ENCODE data around the gene GMDS.

GMDS gene

DNA sequence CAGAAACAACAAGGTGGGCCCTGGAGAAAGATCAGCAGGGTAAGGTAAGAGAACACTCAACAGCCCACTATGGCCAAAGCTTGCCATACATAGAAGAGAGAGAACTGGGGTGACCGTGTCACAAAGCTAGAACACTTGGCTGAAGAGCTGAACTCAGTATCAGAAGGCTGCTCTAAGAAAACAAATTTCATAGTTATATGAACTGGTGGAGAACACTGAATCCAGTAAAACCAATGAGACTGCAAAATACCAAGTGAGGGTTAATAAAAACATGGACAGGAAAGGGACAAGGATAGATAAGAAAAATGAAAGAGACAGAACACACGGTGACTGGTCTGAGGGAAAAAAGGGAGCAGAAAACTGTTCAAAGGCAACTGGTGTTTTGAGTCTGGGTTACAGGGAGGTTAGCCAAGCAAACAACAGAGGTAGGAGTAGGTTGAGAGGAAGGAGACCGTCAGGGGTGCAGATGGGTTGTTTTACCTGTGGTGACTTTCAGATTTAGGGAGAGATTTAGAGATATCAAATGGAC lies 56.5 kb downstream of the GMDS start:
- Histone ChIP-seq H3K27me3 (ENCODE audit: insufficient read depth, low read depth) (no peaks in the 10 kb centered on the region), H3K27ac (no peak overlapping the region), H2AFZ (ENCODE audit: low read depth) (no peak overlapping the region), H3K79me2 (ENCODE audit: insufficient read depth, low read depth) (no peaks in the 10 kb centered on the region), H4K20me1 (ENCODE audit: insufficient read depth) (no peaks in the 10 kb centered on the region), H3K4me1 (ENCODE audit: low read depth, poor library complexity, severe bottlenecking) (no peaks in the 10 kb centered on the region), H3K36me3 (ENCODE audit: insufficient read depth) (no peaks in the 10 kb centered on the region), H3K4me2 (no peak overlapping the region), H3K4me3 (IDR thresholded peaks at IDR 0.05; ENCODE audit: insufficient read depth, low read depth, low read length) (no peak overlapping the region), H3K9ac (no peak overlapping the region)
- TF ChIP-seq, protein P1, sequence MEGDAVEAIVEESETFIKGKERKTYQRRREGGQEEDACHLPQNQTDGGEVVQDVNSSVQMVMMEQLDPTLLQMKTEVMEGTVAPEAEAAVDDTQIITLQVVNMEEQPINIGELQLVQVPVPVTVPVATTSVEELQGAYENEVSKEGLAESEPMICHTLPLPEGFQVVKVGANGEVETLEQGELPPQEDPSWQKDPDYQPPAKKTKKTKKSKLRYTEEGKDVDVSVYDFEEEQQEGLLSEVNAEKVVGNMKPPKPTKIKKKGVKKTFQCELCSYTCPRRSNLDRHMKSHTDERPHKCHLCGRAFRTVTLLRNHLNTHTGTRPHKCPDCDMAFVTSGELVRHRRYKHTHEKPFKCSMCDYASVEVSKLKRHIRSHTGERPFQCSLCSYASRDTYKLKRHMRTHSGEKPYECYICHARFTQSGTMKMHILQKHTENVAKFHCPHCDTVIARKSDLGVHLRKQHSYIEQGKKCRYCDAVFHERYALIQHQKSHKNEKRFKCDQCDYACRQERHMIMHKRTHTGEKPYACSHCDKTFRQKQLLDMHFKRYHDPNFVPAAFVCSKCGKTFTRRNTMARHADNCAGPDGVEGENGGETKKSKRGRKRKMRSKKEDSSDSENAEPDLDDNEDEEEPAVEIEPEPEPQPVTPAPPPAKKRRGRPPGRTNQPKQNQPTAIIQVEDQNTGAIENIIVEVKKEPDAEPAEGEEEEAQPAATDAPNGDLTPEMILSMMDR (conservative IDR thresholded peaks at IDR 0.05; ENCODE audit: low read depth, low read length), result no peak

- Histone ChIP-seq H3K9ac (no peak overlapping the region), H3K4me1 (ENCODE audit: low read depth, poor library complexity, severe bottlenecking) (no peaks in the 10 kb centered on the region), H4K20me1 (ENCODE audit: insufficient read depth) (no peaks in the 10 kb centered on the region), H3K4me2 (no peak overlapping the region), H3K27me3 (ENCODE audit: insufficient read depth, low read depth) (no peaks in the 10 kb centered on the region), H2AFZ (ENCODE audit: low read depth) (no peak overlapping the region), H3K27ac (no peak overlapping the region), H3K4me3 (IDR thresholded peaks at IDR 0.05; ENCODE audit: insufficient read depth, low read depth, low read length) (no peak overlapping the region), H3K36me3 (ENCODE audit: insufficient read depth) (no peaks in the 10 kb centered on the region), H3K79me2 (ENCODE audit: insufficient read depth, low read depth) (no peaks in the 10 kb centered on the region)
- TF ChIP-seq, protein P1 (conservative IDR thresholded peaks at IDR 0.05; ENCODE audit: low read depth, low read length), result no peak
Measured at GRCh38 chr6:2188397-2188796, 57.0 kb downstream of the GMDS start.

DNA sequence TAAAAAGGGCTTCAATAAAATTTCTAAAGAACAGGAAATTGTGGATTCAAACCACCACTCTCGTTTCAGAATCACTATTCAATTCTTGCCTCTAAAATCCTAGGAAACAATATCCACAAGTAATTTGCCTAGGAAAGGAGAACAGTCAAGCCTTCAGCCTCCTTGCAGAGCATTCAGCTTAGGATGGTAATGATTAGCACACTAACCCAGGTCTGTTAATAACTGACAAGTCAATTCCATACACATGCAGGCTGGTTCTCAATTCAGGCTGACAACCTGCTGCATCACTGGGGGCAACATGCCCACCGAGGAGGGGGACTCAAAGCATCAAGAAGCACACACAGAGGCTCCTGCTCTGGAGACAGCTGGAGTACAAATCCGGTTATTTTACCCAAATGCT lies 57.6 kb downstream of the GMDS start:
- Histone ChIP-seq H3K4me2 (no peak overlapping the region), H3K4me1 (ENCODE audit: low read depth, poor library complexity, severe bottlenecking) (no peaks in the 10 kb centered on the region), H2AFZ (ENCODE audit: low read depth) (no peak overlapping the region), H4K20me1 (ENCODE audit: insufficient read depth) (no peaks in the 10 kb centered on the region), H3K4me3 (IDR thresholded peaks at IDR 0.05; ENCODE audit: insufficient read depth, low read depth, low read length) (no peak overlapping the region), H3K79me2 (ENCODE audit: insufficient read depth, low read depth) (no peaks in the 10 kb centered on the region), H3K9ac (no peak overlapping the region), H3K27ac (no peak overlapping the region), H3K36me3 (ENCODE audit: insufficient read depth) (no peaks in the 10 kb centered on the region), H3K27me3 (ENCODE audit: insufficient read depth, low read depth) (no peaks in the 10 kb centered on the region)
- TF ChIP-seq, protein P1 (conservative IDR thresholded peaks at IDR 0.05; ENCODE audit: low read depth, low read length), result no peak

DNA sequence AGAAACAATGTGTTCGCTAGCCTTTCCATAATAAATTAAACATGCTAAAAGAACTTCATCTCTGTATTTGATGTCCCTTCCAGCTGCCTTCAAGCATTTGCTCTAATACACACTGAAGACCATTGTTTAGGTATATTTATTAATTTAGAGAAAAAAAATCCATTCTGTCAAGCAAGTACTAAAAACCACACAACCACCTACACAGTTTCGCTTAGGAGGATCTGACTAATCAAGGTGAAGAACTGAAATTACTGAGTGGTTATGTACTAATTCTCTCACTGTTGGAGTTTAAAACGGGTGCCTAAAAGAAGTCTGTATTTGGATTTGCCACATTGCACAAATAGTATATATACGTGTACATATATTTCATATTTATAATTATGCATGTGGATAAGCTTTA lies 58.9 kb downstream of the GMDS start:
- TF ChIP-seq, protein P1 (conservative IDR thresholded peaks at IDR 0.05; ENCODE audit: low read depth, low read length), result no peak
- no peak overlapping the region for H3K4me2 ChIP-seq
- no peaks in the 10 kb centered on the region for H3K79me2 ChIP-seq (ENCODE audit: insufficient read depth, low read depth)
- no peak overlapping the region for H3K4me3 ChIP-seq (IDR thresholded peaks at IDR 0.05; ENCODE audit: insufficient read depth, low read depth, low read length)
- H3K4me1 ChIP-seq (ENCODE audit: low read depth, poor library complexity, severe bottlenecking), result no peaks in the 10 kb centered on the region
- H2AFZ ChIP-seq (ENCODE audit: low read depth), result no peak overlapping the region
- no peak overlapping the region for H3K27ac ChIP-seq
- no peak overlapping the region for H3K9ac ChIP-seq
- H3K36me3 ChIP-seq (ENCODE audit: insufficient read depth), result no peaks in the 10 kb centered on the region
- no peaks in the 10 kb centered on the region for H3K27me3 ChIP-seq (ENCODE audit: insufficient read depth, low read depth)
- H4K20me1 ChIP-seq (ENCODE audit: insufficient read depth), result no peaks in the 10 kb centered on the region

Measured in KMS-11 (cell line).